NCI-H524 (cell line): ENCODE results near the gene PYM1.
"Not testable (repeated sequence)": the region's sequence is repeated elsewhere in the genome, so short reads cannot be mapped to it uniquely, and the experiment has no call there.

ENCODE experiments used
- DNase-seq, 2 experiments: peaks; one replicate each; lab custom pipeline; 2025; lab: John Stamatoyannopoulos, UW

Gene PYM1

DNA sequence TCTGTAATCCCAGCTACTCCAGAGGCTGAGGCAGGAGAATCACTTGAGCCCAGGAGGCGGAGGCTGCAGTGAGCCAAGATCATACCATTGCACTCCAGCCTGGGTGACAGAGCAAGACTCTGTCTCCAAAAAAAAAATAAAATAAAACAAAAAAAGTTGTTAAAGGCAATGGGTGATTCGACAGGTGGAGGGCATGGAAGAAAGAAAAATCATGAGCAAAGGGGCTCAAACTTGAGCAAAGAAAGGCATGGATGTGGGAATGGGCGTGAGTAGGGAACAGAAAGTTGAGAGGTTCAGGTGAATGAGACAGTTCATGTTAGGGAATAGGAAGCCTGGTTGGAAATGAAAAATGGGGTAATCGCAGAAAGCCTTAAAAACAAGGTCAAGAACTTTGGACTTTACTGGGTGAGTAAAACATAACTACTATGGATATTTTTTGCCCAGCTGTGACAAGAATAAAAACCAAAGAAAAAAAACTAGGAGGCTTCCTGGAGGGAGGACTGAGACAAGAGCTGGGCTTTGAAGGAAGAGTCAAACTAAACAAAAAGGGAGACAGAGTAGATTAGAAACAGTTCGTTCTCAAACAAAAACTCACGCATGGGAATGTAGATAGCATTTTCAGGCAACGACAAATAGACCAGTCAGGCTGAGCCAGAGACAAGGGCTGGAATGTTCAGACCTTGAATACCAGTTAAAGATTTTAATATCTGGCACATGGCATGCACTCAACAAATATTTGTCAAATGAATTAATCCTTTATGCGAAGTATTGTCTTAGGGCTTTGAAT is 18.8 kb downstream of the PYM1 start:
- no peak for DNase-seq

DNA sequence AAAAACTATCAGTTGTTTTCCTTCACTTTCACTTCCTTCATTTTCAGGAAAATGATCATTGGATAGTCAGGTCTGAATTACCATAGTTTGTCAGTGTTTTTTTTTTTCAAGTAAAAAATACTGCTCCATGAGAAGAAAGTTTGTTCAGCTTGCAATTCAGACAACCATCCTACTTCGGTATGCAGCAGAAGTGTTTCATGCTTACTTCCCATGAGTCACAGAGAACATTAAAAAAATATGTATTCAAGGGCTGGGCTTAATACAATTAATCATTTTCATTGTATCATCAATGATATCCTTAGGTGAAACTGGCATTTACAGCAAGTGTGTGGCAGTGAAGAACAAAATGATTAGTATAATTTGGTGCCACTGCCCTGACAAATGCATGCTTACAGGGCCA is 21.6 kb downstream of the PYM1 start:
- no peak for DNase-seq

DNA sequence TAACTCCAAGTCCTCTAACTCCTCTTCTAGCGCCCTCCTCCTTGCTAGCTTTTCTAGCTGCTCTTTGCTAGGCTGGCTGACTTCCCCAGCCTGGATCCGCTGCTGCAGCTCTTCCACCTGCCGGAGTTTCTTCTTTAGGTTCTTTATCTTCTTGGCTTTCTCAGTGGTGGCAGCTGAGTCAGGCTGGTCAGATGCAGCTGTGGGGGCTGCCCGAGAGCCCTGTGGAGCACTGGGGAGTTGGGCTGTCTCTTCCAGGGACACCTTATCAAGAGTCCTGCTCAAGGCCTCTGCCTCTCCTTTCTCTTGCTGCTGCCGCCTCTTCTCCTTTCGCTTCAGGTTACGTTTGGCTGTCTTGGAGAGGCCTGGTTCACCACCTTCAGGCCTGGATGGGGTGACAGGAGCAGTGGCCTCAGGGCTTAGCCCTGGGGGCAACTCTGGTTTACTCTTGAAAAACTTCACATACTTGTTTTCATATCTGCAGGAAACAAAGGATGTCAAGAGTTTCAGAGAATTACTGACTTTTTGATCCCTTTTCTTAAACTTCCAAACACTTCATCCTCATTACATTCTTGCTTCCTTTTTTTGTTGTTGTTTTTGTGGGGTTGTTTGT is 25.7 kb downstream of the PYM1 start:
- DNase-seq, result no peak

DNA sequence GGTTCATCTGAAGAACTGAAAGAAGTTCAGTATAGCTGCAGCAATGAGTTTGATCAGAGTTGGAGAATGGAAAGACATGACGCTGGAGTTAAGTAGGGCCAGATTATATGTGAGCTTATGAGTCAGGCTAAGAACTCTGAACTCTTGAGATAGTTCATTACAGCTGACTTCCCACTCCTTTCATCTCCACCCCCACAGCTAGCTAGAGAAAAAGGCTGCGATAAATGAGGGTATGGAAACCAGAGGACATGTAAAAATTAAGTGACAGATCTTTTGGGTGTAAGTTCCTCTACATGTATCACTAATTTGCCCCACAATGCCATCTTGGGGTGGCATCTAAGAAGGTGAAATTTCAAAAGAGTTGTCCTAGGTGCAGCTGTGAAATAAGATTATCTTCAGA is 28.6 kb downstream of the PYM1 start:
- DNase-seq, result no peak

DNA sequence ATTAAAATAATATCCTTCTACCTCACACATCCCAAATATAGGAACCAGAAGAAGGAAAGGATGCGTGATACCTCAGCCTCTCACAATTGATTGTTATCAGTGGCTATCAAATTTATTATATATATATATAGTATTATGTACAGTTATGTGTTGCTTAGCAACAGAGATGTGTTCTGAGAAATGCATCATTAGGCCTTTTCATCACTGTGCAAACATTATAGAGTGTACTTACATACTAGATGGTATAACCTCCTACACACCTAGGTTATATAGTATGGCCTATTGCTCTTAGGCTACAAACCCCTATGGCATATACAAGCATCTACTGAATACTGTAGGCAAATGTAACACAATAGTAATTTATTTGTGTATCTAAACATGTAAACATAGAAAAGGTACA is 34.0 kb downstream of the PYM1 start:
- no peak for DNase-seq

DNA sequence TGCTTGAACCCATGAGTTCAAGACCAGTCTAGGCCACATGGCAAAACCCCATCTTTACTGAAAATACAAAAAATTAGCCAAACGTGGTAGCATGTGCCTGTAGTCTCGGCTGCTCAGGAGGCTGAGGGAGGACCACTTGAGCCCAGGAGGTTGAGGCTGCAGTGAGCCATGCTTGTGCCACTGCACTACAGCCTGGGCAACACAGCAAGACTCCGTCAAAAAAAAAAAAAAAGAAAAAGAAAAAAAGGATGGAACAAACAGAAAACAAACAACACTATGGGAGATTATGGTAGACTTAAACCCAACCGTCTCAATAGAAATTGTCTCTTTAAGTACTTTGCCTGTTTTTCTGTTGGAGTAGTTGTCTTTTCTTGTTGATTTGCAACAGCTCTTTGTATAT is 36.4 kb downstream of the PYM1 start:
- DNase-seq, result no peak

DNA sequence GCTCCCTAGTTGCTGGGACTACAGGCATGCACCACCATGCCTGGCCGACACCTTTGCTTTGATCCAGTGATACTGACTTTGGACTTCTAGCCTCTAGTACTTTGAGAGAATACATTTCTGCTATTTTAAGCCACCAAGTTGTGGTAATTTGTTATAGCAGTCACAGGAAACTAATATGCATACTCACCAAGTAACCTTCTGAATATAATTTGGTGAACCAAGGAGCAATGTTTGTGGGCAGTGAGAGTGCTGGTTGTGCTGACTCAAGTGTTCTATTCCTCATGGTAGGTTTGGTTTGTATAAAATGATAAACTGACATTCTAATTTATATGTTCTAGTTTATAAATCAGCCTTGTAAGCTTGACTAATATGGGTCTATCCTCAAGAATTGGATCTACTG is 42.6 kb downstream of the PYM1 start:
- DNase-seq, result no peak

DNA sequence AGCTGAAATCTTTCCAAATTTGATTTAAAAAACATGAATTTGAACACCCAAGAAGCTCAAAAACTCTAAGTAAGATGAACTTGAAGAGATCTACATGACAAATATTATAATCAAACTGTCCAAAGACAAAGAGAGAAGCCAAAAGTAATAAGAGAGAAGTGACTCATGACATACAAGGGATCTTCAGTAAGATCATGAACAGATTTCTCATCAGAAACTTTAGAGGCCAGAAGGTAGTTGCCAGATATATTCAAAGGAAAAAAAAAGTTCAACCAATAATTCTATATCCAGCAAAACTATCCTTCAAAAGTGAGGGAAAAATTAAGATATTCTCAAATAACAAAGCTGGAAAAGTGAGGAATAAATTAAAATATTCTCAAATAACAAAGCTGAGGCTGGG is 49.9 kb downstream of the PYM1 start:
- DNase-seq, result no peak

DNA sequence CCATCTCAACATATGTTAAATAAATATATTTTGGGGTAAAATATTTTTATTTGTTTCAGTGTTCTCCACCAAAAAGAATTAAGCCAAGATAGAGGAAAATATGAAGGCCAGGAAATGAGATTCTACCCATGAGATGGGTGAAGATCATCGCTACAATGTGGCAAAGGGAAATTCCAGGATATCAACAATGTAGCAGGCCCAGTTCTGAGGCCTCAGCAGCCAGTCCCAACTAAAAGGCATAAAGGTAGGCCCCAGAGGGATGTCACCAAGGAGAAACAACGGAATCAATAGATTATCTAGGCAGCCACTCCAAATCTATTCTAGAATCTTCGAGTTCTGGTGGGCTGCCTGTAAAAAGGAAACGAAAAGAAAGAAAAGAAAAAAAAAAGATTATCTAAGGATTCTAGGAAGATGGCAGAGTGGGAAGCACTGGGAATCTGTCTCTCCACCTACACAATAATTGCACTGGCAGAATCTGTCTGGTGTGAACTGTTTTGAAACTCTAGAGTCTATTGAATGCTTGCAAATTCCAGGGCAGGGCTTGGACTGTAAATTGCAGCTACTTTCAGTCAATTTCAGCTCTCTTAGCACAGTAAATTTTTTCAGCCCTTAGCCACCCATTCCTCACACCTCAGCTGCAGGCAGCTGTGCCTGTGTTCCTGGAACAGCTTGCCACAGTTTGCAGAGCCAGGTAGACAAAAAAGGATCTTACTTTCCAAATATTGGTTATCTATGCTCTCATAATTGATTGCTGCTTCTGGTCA is 51.8 kb downstream of the PYM1 start:
- no peak for DNase-seq

DNA sequence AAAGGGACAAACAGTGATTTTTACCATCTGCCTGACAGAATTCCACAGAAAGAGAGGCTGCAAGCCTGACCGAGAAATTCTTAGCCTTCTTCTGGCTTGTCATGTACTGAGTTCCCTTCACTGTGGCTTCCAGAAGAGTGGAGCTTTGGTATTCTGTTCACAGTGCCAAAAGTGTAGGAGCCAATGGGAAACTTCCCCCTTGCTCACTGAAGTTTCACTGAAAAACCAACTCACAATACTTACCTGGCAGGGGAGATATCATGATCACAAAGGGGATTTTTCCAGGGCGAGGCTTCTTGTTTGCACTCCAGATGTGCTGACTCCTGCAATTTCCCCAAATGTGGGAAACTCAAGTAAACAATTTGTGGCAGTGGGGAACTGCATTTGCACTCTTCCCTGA is 53.3 kb downstream of the PYM1 start:
- no peak for DNase-seq

DNA sequence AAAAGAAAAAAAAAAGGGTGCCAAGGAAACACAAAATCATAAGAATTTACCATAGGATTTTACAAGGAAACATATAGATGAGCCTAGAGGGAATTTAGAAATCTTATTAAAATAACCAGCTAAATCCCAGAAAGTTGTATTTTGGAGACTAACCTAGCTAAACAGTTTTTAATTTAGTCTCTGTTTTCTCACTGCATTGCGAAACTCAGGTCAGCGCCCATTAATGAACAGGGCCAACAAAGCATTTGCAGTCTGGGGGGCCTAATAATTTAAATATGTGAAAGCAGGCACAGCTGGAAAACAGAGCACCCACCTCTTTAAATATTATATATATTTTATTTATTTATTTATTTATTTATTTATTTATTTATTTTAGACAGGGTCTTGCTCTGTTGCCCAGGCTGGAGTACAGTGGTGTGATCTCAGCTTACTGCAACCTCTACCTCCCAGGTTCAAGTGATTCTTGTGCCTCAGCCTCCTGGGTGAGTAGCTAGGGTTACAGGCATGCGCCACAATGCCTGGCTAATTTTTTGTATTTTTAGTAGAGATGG is 61.2 kb downstream of the PYM1 start:
- DNase-seq, result not testable (repeated sequence)

DNA sequence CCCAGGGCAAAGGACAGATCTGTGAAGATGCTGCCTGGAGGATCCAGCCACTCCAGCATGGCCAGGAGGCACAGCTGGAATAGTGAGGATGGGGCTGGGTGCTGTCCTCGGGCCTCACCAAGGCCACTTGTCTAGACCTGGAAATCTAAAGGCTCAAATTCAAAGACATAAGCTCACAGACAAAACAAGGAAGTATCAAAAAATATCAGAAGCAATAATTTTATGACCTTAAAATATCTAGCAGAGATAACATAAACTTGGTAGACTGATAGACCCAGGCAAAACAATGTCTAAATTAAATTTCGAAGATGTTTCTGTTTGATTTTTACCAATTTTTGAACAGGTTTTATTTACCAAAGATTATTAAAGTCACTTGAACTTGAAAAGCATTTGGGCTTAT is 62.4 kb downstream of the PYM1 start:
- no peak for DNase-seq

DNA sequence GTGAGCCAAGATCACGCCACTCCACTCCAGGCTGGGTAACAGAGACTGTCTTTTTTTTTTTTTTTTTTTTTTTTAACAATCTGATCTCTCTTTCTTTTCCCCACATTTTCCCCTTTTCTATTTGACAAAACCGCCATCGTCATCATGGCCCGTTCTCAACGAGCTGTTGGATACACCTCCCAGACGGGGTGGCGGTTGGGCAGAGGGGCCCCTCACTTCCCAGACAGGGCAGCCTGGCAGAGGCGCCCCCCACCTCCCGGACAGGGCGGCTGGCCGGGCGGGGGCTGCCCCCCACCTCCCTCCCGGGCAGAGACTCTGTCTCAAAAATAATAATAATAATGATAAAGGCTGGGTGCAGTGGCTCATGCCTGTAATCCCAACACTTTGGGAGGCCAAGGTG is 64.8 kb downstream of the PYM1 start:
- DNase-seq, result not testable (repeated sequence)

DNA sequence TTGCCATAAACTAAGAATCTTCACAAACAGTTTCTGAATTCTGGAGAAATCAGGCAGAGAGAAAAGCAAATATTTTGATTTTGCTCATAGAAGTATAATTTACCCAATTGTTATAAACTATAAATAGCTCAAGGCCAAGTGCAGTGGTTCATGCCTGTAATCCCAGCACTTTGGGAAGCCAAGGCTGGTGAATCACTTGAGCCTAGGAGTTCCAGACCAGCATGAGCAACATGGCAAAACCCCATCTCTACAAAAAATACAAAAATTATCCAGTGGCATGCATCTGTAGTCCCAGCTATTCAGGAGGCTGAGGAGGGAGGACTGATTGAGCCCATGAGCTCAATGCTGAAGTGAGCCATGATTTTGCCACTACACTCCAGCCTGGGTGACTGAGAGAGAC is 65.4 kb downstream of the PYM1 start:
- no peak for DNase-seq

DNA sequence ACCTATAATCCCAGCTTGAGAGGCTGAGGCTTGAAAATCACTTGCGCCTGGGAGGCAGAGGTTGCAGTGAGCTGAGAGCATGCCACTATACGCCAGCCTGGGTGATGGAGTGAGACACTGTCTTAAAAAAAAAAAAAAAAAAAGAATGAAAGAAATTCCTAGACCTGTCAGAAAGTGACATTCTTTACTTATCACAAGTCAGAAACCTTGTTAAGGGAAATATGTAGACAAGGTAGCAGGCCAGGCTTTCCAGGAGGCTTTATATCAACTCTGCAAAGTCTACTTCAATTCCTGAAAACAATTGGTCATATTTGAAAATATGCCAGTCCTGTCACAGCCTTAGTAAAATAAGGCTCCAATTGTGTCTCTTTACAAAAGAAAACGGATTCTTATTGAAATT is 65.8 kb downstream of the PYM1 start:
- no peak for DNase-seq

DNA sequence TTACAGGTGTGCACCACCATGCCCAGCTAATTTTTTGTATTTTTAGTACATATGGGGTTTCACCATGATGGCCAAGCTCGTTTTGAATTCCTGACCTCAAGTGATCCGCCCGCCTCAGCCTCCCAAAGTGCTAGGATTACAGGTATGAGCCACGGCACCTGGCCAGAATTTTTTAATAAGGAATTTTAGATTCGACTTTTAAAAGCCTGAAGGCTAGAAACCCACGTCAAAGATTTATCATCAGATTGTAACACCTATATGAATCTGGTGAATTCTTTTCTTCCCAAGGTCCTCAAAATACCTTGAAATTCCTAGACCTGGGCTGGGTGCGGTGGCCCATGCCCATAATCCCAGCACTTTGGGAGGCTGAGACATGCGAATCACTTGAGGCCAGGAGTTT is 66.3 kb downstream of the PYM1 start:
- DNase-seq, result no peak

DNA sequence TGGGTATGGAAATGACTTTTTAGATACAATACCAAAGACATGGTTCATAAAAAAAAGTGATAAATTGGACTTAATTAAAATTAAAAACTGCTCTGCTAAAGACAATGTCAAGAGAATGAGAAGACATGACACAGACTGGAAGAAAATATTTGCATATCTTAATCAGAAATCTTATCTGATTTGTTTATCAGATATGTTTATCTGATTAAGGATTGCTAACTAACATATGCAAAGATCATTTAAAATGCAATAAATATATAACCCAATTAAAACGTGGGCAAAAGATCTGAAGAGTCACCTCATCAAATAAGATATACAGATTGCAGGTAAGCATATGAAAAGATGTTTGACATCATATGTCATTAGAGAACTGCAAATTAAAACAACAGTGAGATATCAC is 75.0 kb downstream of the PYM1 start:
- DNase-seq, result no peak
